ENCODE measurements around the gene KCNS1.

DNA sequence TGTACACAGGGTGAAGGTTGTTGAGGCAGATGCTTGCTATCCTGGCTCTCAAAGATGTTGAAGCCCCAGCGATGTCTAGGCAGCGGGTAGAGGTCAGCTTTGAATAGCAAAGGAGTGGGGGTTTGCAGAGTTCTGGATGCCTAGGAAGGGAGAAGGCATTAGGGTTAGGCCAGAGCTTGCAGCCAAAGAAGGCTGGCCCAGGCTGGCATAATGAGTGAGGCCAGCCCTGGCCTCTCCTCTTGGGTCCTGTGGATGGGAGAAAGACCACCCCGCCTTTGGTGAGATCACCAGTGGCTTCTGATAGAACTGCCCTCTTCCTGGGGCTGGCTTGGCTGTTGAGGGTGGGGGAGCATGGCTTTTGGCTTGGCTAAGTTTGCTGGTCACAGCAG, 14.5 kb upstream of the KCNS1 start:
- TF ChIP-seq, protein P1, sequence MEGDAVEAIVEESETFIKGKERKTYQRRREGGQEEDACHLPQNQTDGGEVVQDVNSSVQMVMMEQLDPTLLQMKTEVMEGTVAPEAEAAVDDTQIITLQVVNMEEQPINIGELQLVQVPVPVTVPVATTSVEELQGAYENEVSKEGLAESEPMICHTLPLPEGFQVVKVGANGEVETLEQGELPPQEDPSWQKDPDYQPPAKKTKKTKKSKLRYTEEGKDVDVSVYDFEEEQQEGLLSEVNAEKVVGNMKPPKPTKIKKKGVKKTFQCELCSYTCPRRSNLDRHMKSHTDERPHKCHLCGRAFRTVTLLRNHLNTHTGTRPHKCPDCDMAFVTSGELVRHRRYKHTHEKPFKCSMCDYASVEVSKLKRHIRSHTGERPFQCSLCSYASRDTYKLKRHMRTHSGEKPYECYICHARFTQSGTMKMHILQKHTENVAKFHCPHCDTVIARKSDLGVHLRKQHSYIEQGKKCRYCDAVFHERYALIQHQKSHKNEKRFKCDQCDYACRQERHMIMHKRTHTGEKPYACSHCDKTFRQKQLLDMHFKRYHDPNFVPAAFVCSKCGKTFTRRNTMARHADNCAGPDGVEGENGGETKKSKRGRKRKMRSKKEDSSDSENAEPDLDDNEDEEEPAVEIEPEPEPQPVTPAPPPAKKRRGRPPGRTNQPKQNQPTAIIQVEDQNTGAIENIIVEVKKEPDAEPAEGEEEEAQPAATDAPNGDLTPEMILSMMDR (IDR thresholded peaks at IDR 0.05) = no peak
- no peak for TF ChIP-seq POLR2A (IDR thresholded peaks at IDR 0.05)

Measured in uterus (tissue), 2 donors.